ENCODE measurements around the gene RAD51D. TPM values are rescaled to one million over a fixed set of nuclear protein-coding genes. Genes with fewer than 3 reads are reported as not detected.

RAD51D gene
- total and polyA plus RNA-seq, 10 of the 15 experiments (the other 5 are each of a cell fraction or from before 2014, with no cell fraction given): 2.6 to 29.3 (median 13.5) TPM

- ATAC-seq (no peak), FAIRE-seq (no peak), DNase-seq (ENCODE audit: low read depth, low spot score) (no peak)
- Histone ChIP-seq H3K4me1 (ENCODE audit: control insufficient read depth, insufficient read depth, low read length) (no peaks in the 10 kb centered on the region), H2AFZ (ENCODE audit: control insufficient read depth, low read depth, low read length) (no peak overlapping the region), H3K79me2 (ENCODE audit: control insufficient read depth, insufficient read depth, low read length) (no peaks in the 10 kb centered on the region), H3K4me3 (no peak overlapping the region), H4K20me1 (ENCODE audit: control insufficient read depth, insufficient read depth) (no peaks in the 10 kb centered on the region), H3K27ac (ENCODE audit: control insufficient read depth, insufficient read depth) (no peak overlapping the region), H3K27me3 (replicated peaks in 1 of 2; ENCODE audit: control insufficient read depth in 2 of 2, insufficient read depth in 2 of 2, low read length in 1 of 2) (no peaks in the 10 kb centered on the region), H3K36me3 (ENCODE audit: control insufficient read depth in 2 of 2, insufficient read depth in 2 of 2, low read length in 1 of 2) (peaks cover 8 to 23% of the 10 kb centered on the region in 2 experiments), H3K9ac (ENCODE audit: control insufficient read depth, insufficient read depth, low read length) (no peak overlapping the region), H3K4me2 (ENCODE audit: control insufficient read depth, insufficient read depth) (no peak overlapping the region), H3K9me3 (replicated peaks; ENCODE audit: control insufficient read depth, insufficient read depth, low read length) (no peaks in the 10 kb centered on the region)
- ChIA-PET POLR2A (no interaction called here), RAD21 (ENCODE audit: unreplicated experiment) (no interaction called here), SMC1A (ENCODE audit: uncharacterized antibody, unreplicated experiment) (no interaction called here), CTCF (interaction anchor here (0.6 kb wide), 1 partner anchor 18 kb away, joined by 3 read pairs; no protein-coding TSS in a partner anchor)
- intact Hi-C loops (cut with micrococcal nuclease; ENCODE audit: unreplicated experiment) (no loop called here), in situ Hi-C loops (cut with MboI) (loop anchor here (25.0 kb wide), 1 partner anchor 889 kb away; no protein-coding TSS in a partner anchor)
- WGBS (ENCODE audit: insufficient coverage, insufficient replicate concordance, low lambda C conversion rate, missing lambda C conversion rate): 96% methylated on average over 14 of the region's 14 CpGs
- no TSS peak for BruUV-seq (replicated peaks)
- TF ChIP-seq EED (IDR thresholded peaks at IDR 0.05; ENCODE audit: low read depth) (no peak), E2F4 (IDR thresholded peaks at IDR 0.05; ENCODE audit: low read depth, low read length) (no peak), NRF1 (conservative IDR thresholded peaks at IDR 0.05; ENCODE audit: low read depth, low read length) (no peak), FOS (IDR thresholded peaks at IDR 0.05; ENCODE audit: borderline replicate concordance, extremely low read depth, insufficient read length) (no peak), BACH1 (IDR thresholded peaks at IDR 0.05; ENCODE audit: borderline replicate concordance) (no peak), SMC3 (IDR thresholded peaks at IDR 0.05; ENCODE audit: borderline replicate concordance, low read length) (no peak), ZNF274 (IDR thresholded peaks at IDR 0.05; ENCODE audit: insufficient read depth, insufficient read length) (no peak), NBN (IDR thresholded peaks at IDR 0.05) (no peak), HDAC2 (IDR thresholded peaks at IDR 0.05) (no peak), RFX5 (IDR thresholded peaks at IDR 0.05; ENCODE audit: low read depth, low read length) (no peak), IRF5 (IDR thresholded peaks at IDR 0.05; ENCODE audit: borderline replicate concordance) (no peak), ZBTB33 (IDR thresholded peaks at IDR 0.05) (no peak), SIN3A (IDR thresholded peaks at IDR 0.05; ENCODE audit: low read depth, low read length) (no peak), ELK1 (IDR thresholded peaks at IDR 0.05; ENCODE audit: low read depth, low read length) (no peak), CTCF (IDR thresholded peaks at IDR 0.05 in 2 of 3, conservative IDR thresholded peaks at IDR 0.05 in 1 of 3; ENCODE audit: control insufficient read depth in 2 of 3, extremely low read depth in 1 of 3, insufficient read depth in 1 of 3, low read depth in 3 of 3, low read length in 3 of 3) (no peak), PAX5 (IDR thresholded peaks at IDR 0.05; ENCODE audit: borderline replicate concordance, low read depth, low read length) (no peak), SUPT20H (IDR thresholded peaks at IDR 0.05; ENCODE audit: borderline replicate concordance, control insufficient read depth, low read depth, low read length) (no peak), ETV6 (conservative IDR thresholded peaks at IDR 0.05 in 1 of 2, IDR thresholded peaks at IDR 0.05 in 1 of 2; ENCODE audit: borderline replicate concordance in 1 of 2, low read depth in 1 of 2) (no peak), NR2C1 (IDR thresholded peaks at IDR 0.05) (no peak)
Observed at GRCh38 chr17:35101036-35101435, 18.6 kb downstream of the RAD51D start.
